Measurements from ENCODE around the gene KCNC3. TPM values are rescaled to one million over a fixed set of nuclear protein-coding genes. Genes with fewer than 3 reads are reported as not detected.

The KCNC3 gene
- total and polyA plus RNA-seq, 2 experiments from 2014 or later, result 1.3 to 3.4 TPM

DNA sequence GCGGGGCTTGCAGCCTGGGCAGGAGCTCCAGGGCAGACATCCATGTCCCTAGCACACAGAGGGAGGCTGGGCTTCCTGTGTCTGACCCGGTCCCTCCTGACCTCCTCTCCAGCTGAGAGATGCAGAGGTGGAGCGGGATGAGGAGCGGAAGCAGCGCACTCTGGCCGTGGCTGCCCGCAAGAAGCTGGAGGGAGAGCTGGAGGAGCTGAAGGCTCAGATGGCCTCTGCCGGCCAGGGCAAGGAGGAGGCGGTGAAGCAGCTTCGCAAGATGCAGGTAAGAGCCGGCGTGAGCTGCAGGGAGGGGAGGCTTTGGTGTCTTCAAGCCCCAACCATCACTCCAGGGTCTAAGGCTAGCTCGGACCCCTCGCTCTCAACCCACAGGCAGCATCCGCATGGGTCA lies 38.4 kb downstream of the KCNC3 start (continued):
- TF ChIP-seq, protein P1, sequence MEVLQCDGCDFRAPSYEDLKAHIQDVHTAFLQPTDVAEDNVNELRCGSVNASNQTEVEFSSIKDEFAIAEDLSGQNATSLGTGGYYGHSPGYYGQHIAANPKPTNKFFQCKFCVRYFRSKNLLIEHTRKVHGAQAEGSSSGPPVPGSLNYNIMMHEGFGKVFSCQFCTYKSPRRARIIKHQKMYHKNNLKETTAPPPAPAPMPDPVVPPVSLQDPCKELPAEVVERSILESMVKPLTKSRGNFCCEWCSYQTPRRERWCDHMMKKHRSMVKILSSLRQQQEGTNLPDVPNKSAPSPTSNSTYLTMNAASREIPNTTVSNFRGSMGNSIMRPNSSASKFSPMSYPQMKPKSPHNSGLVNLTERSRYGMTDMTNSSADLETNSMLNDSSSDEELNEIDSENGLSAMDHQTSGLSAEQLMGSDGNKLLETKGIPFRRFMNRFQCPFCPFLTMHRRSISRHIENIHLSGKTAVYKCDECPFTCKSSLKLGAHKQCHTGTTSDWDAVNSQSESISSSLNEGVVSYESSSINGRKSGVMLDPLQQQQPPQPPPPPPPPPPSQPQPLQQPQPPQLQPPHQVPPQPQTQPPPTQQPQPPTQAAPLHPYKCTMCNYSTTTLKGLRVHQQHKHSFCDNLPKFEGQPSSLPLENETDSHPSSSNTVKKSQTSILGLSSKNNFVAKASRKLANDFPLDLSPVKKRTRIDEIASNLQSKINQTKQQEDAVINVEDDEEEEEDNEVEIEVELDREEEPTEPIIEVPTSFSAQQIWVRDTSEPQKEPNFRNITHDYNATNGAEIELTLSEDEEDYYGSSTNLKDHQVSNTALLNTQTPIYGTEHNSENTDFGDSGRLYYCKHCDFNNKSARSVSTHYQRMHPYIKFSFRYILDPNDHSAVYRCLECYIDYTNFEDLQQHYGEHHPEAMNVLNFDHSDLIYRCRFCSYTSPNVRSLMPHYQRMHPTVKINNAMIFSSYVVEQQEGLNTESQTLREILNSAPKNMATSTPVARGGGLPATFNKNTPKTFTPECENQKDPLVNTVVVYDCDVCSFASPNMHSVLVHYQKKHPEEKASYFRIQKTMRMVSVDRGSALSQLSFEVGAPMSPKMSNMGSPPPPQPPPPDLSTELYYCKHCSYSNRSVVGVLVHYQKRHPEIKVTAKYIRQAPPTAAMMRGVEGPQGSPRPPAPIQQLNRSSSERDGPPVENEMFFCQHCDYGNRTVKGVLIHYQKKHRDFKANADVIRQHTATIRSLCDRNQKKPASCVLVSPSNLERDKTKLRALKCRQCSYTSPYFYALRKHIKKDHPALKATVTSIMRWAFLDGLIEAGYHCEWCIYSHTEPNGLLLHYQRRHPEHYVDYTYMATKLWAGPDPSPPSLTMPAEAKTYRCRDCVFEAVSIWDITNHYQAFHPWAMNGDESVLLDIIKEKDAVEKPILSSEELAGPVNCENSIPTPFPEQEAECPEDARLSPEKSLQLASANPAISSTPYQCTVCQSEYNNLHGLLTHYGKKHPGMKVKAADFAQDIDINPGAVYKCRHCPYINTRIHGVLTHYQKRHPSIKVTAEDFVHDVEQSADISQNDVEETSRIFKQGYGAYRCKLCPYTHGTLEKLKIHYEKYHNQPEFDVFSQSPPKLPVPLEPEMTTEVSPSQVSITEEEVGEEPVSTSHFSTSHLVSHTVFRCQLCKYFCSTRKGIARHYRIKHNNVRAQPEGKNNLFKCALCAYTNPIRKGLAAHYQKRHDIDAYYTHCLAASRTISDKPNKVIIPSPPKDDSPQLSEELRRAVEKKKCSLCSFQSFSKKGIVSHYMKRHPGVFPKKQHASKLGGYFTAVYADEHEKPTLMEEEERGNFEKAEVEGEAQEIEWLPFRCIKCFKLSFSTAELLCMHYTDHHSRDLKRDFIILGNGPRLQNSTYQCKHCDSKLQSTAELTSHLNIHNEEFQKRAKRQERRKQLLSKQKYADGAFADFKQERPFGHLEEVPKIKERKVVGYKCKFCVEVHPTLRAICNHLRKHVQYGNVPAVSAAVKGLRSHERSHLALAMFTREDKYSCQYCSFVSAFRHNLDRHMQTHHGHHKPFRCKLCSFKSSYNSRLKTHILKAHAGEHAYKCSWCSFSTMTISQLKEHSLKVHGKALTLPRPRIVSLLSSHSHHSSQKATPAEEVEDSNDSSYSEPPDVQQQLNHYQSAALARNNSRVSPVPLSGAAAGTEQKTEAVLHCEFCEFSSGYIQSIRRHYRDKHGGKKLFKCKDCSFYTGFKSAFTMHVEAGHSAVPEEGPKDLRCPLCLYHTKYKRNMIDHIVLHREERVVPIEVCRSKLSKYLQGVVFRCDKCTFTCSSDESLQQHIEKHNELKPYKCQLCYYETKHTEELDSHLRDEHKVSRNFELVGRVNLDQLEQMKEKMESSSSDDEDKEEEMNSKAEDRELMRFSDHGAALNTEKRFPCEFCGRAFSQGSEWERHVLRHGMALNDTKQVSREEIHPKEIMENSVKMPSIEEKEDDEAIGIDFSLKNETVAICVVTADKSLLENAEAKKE (CRISPR knock-in tag; IDR thresholded peaks at IDR 0.05), result no peak
- TF ChIP-seq EZH2 (IDR thresholded peaks at IDR 0.05; ENCODE audit: low read depth, unreplicated experiment) (no peak), ZNF331 (CRISPR knock-in tag; IDR thresholded peaks at IDR 0.05; ENCODE audit: low read depth) (no peak), NANOG (IDR thresholded peaks at IDR 0.05; ENCODE audit: borderline replicate concordance) (no peak), ZNF114 (CRISPR knock-in tag; IDR thresholded peaks at IDR 0.05) (no peak)
- TF ChIP-seq, protein P2, sequence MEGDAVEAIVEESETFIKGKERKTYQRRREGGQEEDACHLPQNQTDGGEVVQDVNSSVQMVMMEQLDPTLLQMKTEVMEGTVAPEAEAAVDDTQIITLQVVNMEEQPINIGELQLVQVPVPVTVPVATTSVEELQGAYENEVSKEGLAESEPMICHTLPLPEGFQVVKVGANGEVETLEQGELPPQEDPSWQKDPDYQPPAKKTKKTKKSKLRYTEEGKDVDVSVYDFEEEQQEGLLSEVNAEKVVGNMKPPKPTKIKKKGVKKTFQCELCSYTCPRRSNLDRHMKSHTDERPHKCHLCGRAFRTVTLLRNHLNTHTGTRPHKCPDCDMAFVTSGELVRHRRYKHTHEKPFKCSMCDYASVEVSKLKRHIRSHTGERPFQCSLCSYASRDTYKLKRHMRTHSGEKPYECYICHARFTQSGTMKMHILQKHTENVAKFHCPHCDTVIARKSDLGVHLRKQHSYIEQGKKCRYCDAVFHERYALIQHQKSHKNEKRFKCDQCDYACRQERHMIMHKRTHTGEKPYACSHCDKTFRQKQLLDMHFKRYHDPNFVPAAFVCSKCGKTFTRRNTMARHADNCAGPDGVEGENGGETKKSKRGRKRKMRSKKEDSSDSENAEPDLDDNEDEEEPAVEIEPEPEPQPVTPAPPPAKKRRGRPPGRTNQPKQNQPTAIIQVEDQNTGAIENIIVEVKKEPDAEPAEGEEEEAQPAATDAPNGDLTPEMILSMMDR (conservative IDR thresholded peaks at IDR 0.05; ENCODE audit: low read depth in 2 of 2), result no peak

DNA sequence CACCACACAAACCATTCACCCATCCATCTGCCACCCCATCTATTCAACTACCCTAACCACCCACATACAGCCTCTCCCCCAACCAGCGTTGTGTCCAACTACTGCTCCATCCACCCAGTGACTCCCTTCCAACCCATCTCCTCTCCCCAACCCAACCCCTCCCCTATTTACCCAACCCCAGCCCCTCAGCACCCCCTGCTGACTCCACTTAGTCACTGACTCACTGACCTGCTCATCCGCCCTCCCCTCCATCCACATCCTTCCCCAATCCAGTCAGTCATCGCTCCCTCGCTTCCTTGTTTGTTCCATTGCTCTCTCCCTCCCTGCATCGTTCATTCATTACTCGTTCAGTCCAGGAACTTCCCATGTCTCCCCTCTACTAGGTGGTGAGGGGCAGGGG lies 39.2 kb downstream of the KCNC3 start:
- Histone ChIP-seq H3K4me1 (ENCODE audit: insufficient read depth) (peaks cover 3% of the 10 kb centered on the region), H3K9me2 (ENCODE audit: insufficient read depth) (no peaks in the 10 kb centered on the region), H3K4me2 (no peak overlapping the region), H3K27me3 (ENCODE audit: insufficient read depth) (no peaks in the 10 kb centered on the region), H3K36me3 (ENCODE audit: insufficient read depth) (peaks cover 8% of the 10 kb centered on the region), H3K79me2 (replicated peaks; ENCODE audit: insufficient read depth) (no peaks in the 10 kb centered on the region), H2AFZ (no peak overlapping the region), H3K4me3 (no peak overlapping the region), H4K20me1 (replicated peaks; ENCODE audit: insufficient read depth) (no peaks in the 10 kb centered on the region), H3F3A (replicated peaks; ENCODE audit: low read depth) (peaks cover 4% of the 10 kb centered on the region; the same call in 1 of the 2 replicates), H3K27ac (ENCODE audit: low read depth) (no peak overlapping the region)
- Mint-ChIP-seq H3K27ac (no peak overlapping the region), H3K4me3 (no peak overlapping the region), H3K36me3 (ENCODE audit: low read depth) (peaks cover 45% of the 10 kb centered on the region), H3K27me3 (ENCODE audit: insufficient read depth, low read depth, poor library complexity) (peaks cover 18% of the 10 kb centered on the region), H3K9me3 (peaks cover 100% of the 10 kb centered on the region), H3K4me1 (no peaks in the 10 kb centered on the region)
- ATAC-seq (no peak), DNase-seq (ENCODE audit: low spot score) (peak; percentile 70)
- TF ChIP-seq, protein P2 (conservative IDR thresholded peaks at IDR 0.05; ENCODE audit: low read depth in 2 of 2), result peak; percentile 22 to 53; a peak in 2 of 4 replicates
- no peak for TF ChIP-seq EZH2 (IDR thresholded peaks at IDR 0.05; ENCODE audit: low read depth, unreplicated experiment)
